GM04503 (cell line): Measurements from ENCODE around the gene PAN3.

Experiments
- DNase-seq: peaks from one replicate; pipeline ENCODE4 v3.0.0-alpha.2; 2012; ENCODE audit warnings: low read depth

The PAN3 gene

GRCh38 chr13:28220166-28220565, 81.8 kb downstream of the PAN3 start:
- DNase-seq, result no peak

GRCh38 chr13:28229522-28230411, 91.4 kb downstream of the PAN3 start:
- no peak for DNase-seq

GRCh38 chr13:28231642-28232041, 93.3 kb downstream of the PAN3 start:
- DNase-seq, result no peak

- DNase-seq, result no peak
Observed at GRCh38 chr13:28237944-28238343, 99.6 kb downstream of the PAN3 start.

GRCh38 chr13:28239374-28239773, 101.0 kb downstream of the PAN3 start:
- DNase-seq, result peak; percentile 8

GRCh38 chr13:28245465-28245864, 107.1 kb downstream of the PAN3 start:
- no peak for DNase-seq

- DNase-seq, result no peak
Observed at GRCh38 chr13:28246891-28247290, 108.5 kb downstream of the PAN3 start.

GRCh38 chr13:28248080-28248479, 109.7 kb downstream of the PAN3 start:
- DNase-seq, result no peak

- DNase-seq, result no peak
Observed at GRCh38 chr13:28250542-28250941, 112.2 kb downstream of the PAN3 start.

- no peak for DNase-seq
Observed at GRCh38 chr13:28251466-28251865, 113.1 kb downstream of the PAN3 start.

GRCh38 chr13:28252547-28252946, 114.2 kb downstream of the PAN3 start:
- DNase-seq, result no peak

GRCh38 chr13:28257305-28257704, 119.0 kb downstream of the PAN3 start:
- no peak for DNase-seq

GRCh38 chr13:28258417-28258816, 120.1 kb downstream of the PAN3 start:
- DNase-seq, result no peak

GRCh38 chr13:28267497-28267896, 129.2 kb downstream of the PAN3 start:
- no peak for DNase-seq

- no peak for DNase-seq
Observed at GRCh38 chr13:28268800-28269223, 130.5 kb downstream of the PAN3 start.

GRCh38 chr13:28271056-28271840, 132.9 kb downstream of the PAN3 start:
- DNase-seq, result no peak

- no peak for DNase-seq
Observed at GRCh38 chr13:28273919-28274318, 135.6 kb downstream of the PAN3 start.

GRCh38 chr13:28282451-28282850, 144.1 kb downstream of the PAN3 start:
- no peak for DNase-seq

GRCh38 chr13:28283600-28283999, 145.3 kb downstream of the PAN3 start:
- DNase-seq, result no peak

GRCh38 chr13:28286263-28286662, 147.9 kb downstream of the PAN3 start:
- no peak for DNase-seq

GRCh38 chr13:28297341-28297740, 159.0 kb downstream of the PAN3 start:
- no peak for DNase-seq

GRCh38 chr13:28299916-28300315, 161.6 kb downstream of the PAN3 start:
- DNase-seq, result no peak

GRCh38 chr13:28301839-28302238, 163.5 kb downstream of the PAN3 start:
- DNase-seq, result no peak
